Sigmoid colon (tissue), 7 donors: ENCODE data around the gene STRBP. TPM values are rescaled to one million over a fixed set of nuclear protein-coding genes. Genes with fewer than 3 reads are reported as not detected.
"Not testable (repeated sequence)": the region's sequence is repeated elsewhere in the genome, so short reads cannot be mapped to it uniquely, and the experiment has no call there.

Source experiments
- DNase-seq: peaks from one replicate; pipeline ENCODE4 v3.0.0-alpha.2; 2019
- H3K27ac ChIP-seq, 4 donors: fragments of 200-600 bp; sonication (generic); one replicate each; pipeline ENCODE4 v1.5.1; 2016 to 2019; ENCODE audit warnings: mild to moderate bottlenecking in 1 of 4
- H3K27me3 ChIP-seq, 3 donors: fragments of 200-600 bp; sonication (generic); one replicate each; pipeline ENCODE4 v1.5.1; 2019; ENCODE audit warnings: mild to moderate bottlenecking in 1 of 3
- H3K36me3 ChIP-seq, 4 donors: fragments of 200-600 bp; sonication (generic); one replicate each; pipeline ENCODE4 v1.5.1; 2016 to 2019
- H3K4me1 ChIP-seq, 4 donors: fragments of 200-600 bp; sonication (generic); one replicate each; pipeline ENCODE4 v1.5.1; 2017 to 2019
- H3K4me3 ChIP-seq, 4 donors: fragments of 200-600 bp; sonication (generic); one replicate each; pipeline ENCODE4 v1.5.1; 2017 to 2019; ENCODE audit warnings: mild to moderate bottlenecking in 2 of 4, moderate library complexity in 1 of 4
- H3K9me3 ChIP-seq, 4 donors: fragments of 200-600 bp in 3 of 4; sonication (generic) in 3 of 4; one replicate each; pipeline versions ENCODE4 v1.5.1 to v1.6.1; 2013 to 2019
- EP300 ChIP-seq, 4 donors: sonication (generic); formaldehyde crosslinking; IDR thresholded peaks; one replicate each; pipeline ENCODE4 v1.6.1; 2017; ENCODE audit warnings: antibody characterized with exemption in 4 of 4
- POLR2A ChIP-seq, 2 donors: fragments of 450-650 bp; IDR thresholded peaks; one replicate each; pipeline ENCODE4 v1.6.1; 2016; ENCODE audit warnings: antibody characterized with exemption in 2 of 2, mild to moderate bottlenecking in 2 of 2, moderate library complexity in 2 of 2
- POLR2AphosphoS5 ChIP-seq, 4 donors: sonication (generic); formaldehyde crosslinking; IDR thresholded peaks; one replicate each; pipeline ENCODE4 v1.6.1; 2017; ENCODE audit warnings: antibody characterized with exemption in 4 of 4
- WGBS, 2 donors: extraction: QIAGEN DNeasy Blood & Tissue Kit; methylation state at CpG; one replicate each; pipeline ENCODE4 v1.1.7; 2013; 5-methylcytosine and 5-hydroxymethylcytosine counted together
- intact Hi-C: fragments of 100-400 bp; cut with DNase I; formaldehyde crosslinking; loops from one replicate; pipeline ENCODE4 v1.15.1; 2023
- polyA plus RNA-seq, 3 donors: library from polyadenylated mRNA; stranded (reverse); fragments of 200-250 nt; gene quantifications; one replicate each; pipeline ENCODE4 v1.2.3, GENCODE V29; 2013
- total RNA-seq, 4 donors: library from RNA; depleted of rRNA; stranded (reverse); fragments of >200 nt; gene quantifications; one replicate each; pipeline ENCODE4 v1.1.0, GENCODE V29; 2016
- TF ChIP-seq, protein P1 (sequence below), 4 experiments: fragments of 450-650 bp in 3 of 4; fragments of 200-600 bp in 1 of 4; IDR thresholded peaks; one replicate each; pipeline ENCODE4 v1.5.1; 2016 to 2019; ENCODE audit warnings: antibody characterized with exemption in 4 of 4, mild to moderate bottlenecking in 3 of 4, moderate library complexity in 2 of 4
- donor health status: healthy with polysubstance abuse.
- donor health status: Bipolar disorder and iron deficiency.
- donor health status: healthy.

The STRBP gene
- total and polyA plus RNA-seq, 7 donors, result 13.3 to 32.2 (median 18.0) TPM

GRCh38 chr9:123216251-123216797 is 52.1 kb downstream of the STRBP start:
- H3K36me3 ChIP-seq, result no peaks in the 10 kb centered on the region
- H3K4me3 ChIP-seq, result no peak overlapping the region
- intact Hi-C loops, result no loop called here
- no peaks in the 10 kb centered on the region for H3K9me3 ChIP-seq
- no peak overlapping the region for H3K27ac ChIP-seq
- TF ChIP-seq POLR2A (IDR thresholded peaks at IDR 0.05), result no peak
- TF ChIP-seq POLR2AphosphoS5 (IDR thresholded peaks at IDR 0.05), result no peak
- TF ChIP-seq, protein P1, sequence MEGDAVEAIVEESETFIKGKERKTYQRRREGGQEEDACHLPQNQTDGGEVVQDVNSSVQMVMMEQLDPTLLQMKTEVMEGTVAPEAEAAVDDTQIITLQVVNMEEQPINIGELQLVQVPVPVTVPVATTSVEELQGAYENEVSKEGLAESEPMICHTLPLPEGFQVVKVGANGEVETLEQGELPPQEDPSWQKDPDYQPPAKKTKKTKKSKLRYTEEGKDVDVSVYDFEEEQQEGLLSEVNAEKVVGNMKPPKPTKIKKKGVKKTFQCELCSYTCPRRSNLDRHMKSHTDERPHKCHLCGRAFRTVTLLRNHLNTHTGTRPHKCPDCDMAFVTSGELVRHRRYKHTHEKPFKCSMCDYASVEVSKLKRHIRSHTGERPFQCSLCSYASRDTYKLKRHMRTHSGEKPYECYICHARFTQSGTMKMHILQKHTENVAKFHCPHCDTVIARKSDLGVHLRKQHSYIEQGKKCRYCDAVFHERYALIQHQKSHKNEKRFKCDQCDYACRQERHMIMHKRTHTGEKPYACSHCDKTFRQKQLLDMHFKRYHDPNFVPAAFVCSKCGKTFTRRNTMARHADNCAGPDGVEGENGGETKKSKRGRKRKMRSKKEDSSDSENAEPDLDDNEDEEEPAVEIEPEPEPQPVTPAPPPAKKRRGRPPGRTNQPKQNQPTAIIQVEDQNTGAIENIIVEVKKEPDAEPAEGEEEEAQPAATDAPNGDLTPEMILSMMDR (IDR thresholded peaks at IDR 0.05), result no peak
- TF ChIP-seq EP300 (IDR thresholded peaks at IDR 0.05), result no peak
- H3K4me1 ChIP-seq, result no peaks in the 10 kb centered on the region
- 66 to 70% methylated on average over 5 of the region's 5 CpGs for WGBS, 2 donors
- no peaks in the 10 kb centered on the region for H3K27me3 ChIP-seq
- DNase-seq, result no peak

DNA sequence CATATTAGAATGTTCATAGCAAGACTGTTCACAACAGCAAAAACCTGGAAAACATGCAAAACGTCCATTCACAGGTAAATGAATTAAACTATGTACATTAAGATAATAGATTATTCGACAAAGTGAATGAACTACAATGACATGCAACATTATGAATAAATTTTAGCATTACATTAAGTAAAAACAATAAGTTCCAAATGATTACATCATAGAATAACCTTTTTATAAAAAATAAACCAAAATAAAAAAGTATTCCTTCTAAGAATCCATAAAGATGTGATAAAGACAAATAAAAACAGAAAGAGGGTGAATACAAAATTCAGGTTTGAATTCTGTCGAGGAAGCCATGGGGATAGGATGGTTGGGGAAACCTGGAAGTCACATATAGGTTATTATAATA is 57.3 kb downstream of the STRBP start:
- intact Hi-C loops, result no loop called here
- TF ChIP-seq, protein P1 (IDR thresholded peaks at IDR 0.05), result no peak
- no peak for TF ChIP-seq EP300 (IDR thresholded peaks at IDR 0.05)
- no peak for TF ChIP-seq POLR2AphosphoS5 (IDR thresholded peaks at IDR 0.05)
- TF ChIP-seq POLR2A (IDR thresholded peaks at IDR 0.05), result no peak
- WGBS, 2 donors, result 93 to 94% methylated on average over 3 of the region's 3 CpGs
- peaks cover 0 to 15% (median 9%) of the 10 kb centered on the region in 4 donors for H3K4me1 ChIP-seq
- H3K27me3 ChIP-seq, result no peaks in the 10 kb centered on the region
- H3K4me3 ChIP-seq, result no peak overlapping the region
- H3K36me3 ChIP-seq, result no peaks in the 10 kb centered on the region
- H3K27ac ChIP-seq, result no peak overlapping the region
- DNase-seq, result no peak
- no peaks in the 10 kb centered on the region for H3K9me3 ChIP-seq

GRCh38 chr9:123208626-123209174 is 59.7 kb downstream of the STRBP start:
- Histone ChIP-seq H3K36me3 (no peaks in the 10 kb centered on the region), H3K4me3 (no peak overlapping the region), H3K9me3 (no peaks in the 10 kb centered on the region), H3K27ac (peak overlapping the region in 1 of 4 donors; percentile 37), H3K27me3 (no peaks in the 10 kb centered on the region), H3K4me1 (peaks cover 0 to 15% (median 9%) of the 10 kb centered on the region in 4 donors)
- intact Hi-C loops, result loop anchor here (10.0 kb wide), 1 partner anchor 64 kb away; no protein-coding TSS in a partner anchor
- TF ChIP-seq POLR2AphosphoS5 (IDR thresholded peaks at IDR 0.05), result no peak
- no peak for TF ChIP-seq EP300 (IDR thresholded peaks at IDR 0.05)
- 89 to 97% methylated on average over 1 of the region's 1 CpG for WGBS, 2 donors
- no peak for DNase-seq

DNA sequence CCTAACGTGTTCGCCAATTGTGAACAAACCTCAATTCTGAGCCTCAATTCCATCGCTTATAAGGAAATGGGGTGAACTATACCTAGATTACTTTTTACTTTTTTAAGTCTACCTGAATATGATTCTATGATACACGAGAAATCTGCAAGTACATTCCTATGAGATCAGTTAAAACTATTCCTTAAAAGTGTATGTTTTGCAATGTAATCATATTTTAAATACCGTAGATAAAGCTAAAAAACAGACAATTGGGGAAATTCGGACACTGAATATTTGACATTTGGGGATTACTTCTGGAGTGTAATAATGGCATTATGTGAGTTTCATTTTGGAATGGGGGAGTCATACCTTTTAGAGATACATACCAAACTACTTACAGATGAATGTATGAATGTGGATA is 62.3 kb downstream of the STRBP start:
- TF ChIP-seq EP300 (IDR thresholded peaks at IDR 0.05) (no peak), POLR2AphosphoS5 (IDR thresholded peaks at IDR 0.05) (no peak), POLR2A (IDR thresholded peaks at IDR 0.05) (no peak)
- TF ChIP-seq, protein P1 (IDR thresholded peaks at IDR 0.05), result no peak
- Histone ChIP-seq H3K9me3 (no peaks in the 10 kb centered on the region), H3K4me1 (peaks cover 0 to 15% (median 9%) of the 10 kb centered on the region in 4 donors), H3K36me3 (no peaks in the 10 kb centered on the region), H3K27me3 (no peaks in the 10 kb centered on the region), H3K4me3 (no peak overlapping the region), H3K27ac (no peak overlapping the region)
- no peak for DNase-seq
- intact Hi-C loops, result loop anchor here (10.0 kb wide), 1 partner anchor 61 kb away; no protein-coding TSS in a partner anchor
- 97 to 98% methylated on average over 6 of the region's 6 CpGs for WGBS, 2 donors

DNA sequence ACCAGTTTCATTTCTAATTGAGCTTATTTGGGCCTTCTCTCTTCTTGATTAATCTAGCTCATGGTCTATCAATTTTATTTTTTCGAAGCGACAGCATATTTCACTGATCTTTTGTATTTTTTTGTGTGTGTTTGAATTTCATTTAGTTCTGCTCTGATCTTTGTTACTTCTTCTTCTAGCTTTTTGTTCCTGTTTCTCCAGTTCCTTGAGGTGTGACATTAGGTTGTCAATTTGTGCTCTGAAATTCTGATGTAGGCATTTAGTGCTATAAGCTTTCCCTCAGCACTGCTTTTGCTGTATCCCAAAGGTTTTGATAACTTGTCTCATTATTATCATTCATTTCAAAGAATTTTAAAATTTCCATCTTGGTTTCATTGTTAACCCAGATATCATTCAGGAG is 67.3 kb downstream of the STRBP start:
- Histone ChIP-seq H3K4me3 (no peak overlapping the region), H3K27me3 (no peaks in the 10 kb centered on the region), H3K4me1 (no peaks in the 10 kb centered on the region), H3K9me3 (no peaks in the 10 kb centered on the region), H3K27ac (no peak overlapping the region), H3K36me3 (no peaks in the 10 kb centered on the region)
- TF ChIP-seq POLR2A (IDR thresholded peaks at IDR 0.05), result no peak
- TF ChIP-seq EP300 (IDR thresholded peaks at IDR 0.05), result no peak
- no peak for DNase-seq
- intact Hi-C loops, result loop anchor here (10.0 kb wide), 1 partner anchor 56 kb away; no protein-coding TSS in a partner anchor
- WGBS, 2 donors, result 72 to 76% methylated on average over 2 of the region's 2 CpGs

DNA sequence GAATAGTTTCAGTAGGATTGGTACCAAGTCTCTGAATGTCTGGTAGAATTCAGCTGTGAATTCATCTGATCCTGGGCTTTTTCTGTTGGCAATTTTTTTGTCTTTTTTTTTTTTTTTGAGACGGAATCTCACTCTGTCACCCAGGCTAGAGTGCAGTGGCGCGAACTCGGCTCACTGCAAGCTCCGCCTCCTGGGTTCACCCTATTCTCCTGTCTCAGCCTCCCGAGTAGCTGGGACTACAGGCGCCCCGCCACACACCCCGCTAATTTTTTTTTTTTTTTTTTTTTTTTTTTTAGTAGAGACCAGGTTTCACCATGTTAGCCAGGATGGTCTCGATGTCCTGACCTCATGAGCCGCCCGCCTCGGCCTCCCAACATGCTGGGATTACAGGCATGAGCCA is 67.9 kb downstream of the STRBP start:
- WGBS, 2 donors, result 98 to 99% methylated on average over 13 of the region's 13 CpGs
- H3K9me3 ChIP-seq, H3K4me3 ChIP-seq, DNase-seq, H3K36me3 ChIP-seq, H3K27me3 ChIP-seq, H3K27ac ChIP-seq, H3K4me1 ChIP-seq: not testable (repeated sequence)
- intact Hi-C loops, result loop anchor here (10.0 kb wide), 1 partner anchor 56 kb away; no protein-coding TSS in a partner anchor
